Kidney (tissue), 14 donors: ENCODE measurements around the gene RRP1B. TPM values are rescaled to one million over a fixed set of nuclear protein-coding genes. Genes with fewer than 3 reads are reported as not detected.

Experiments used
- DNase-seq, 5 donors: peaks; one replicate each; pipeline ENCODE4 v3.0.0-alpha.2; 2013 to 2020
- FAIRE-seq: peaks from 2 replicates; lab custom pipeline; 2012; peaks lifted over from hg19 to GRCh38; lab: Jason Lieb, UNC
- H3K27ac ChIP-seq, 2 donors: one replicate each; pipeline ENCODE4 v1.7.0; 2013; ENCODE audit warnings: low read depth in 2 of 2, low read length in 2 of 2, inconsistent platforms in 1 of 2
- H3K27me3 ChIP-seq: one replicate; pipeline ENCODE4 v1.7.1; 2013; ENCODE audit warnings: low read length, inconsistent platforms; ENCODE audit not compliant: control insufficient read depth, insufficient read depth
- H3K36me3 ChIP-seq, 3 donors: one replicate each; pipeline versions ENCODE4 v1.7.0 to v1.7.1; 2013; ENCODE audit warnings: low read length in 3 of 3, control low read depth in 1 of 3, inconsistent platforms in 1 of 3; ENCODE audit not compliant: insufficient read depth in 3 of 3, control insufficient read depth in 2 of 3
- H3K4me1 ChIP-seq, 3 donors: one replicate each; pipeline versions ENCODE4 v1.7.0 to v1.7.1; 2013; ENCODE audit warnings: low read length in 3 of 3, inconsistent platforms in 1 of 3, low read depth in 1 of 3; ENCODE audit not compliant: control insufficient read depth in 2 of 3, insufficient read depth in 2 of 3
- H3K4me3 ChIP-seq, 3 donors: one replicate each; pipeline versions ENCODE4 v1.7.0 to v1.8.1; 2013; ENCODE audit warnings: low read length in 3 of 3, control low read depth in 1 of 3, inconsistent platforms in 1 of 3
- H3K9ac ChIP-seq, 3 donors: one replicate each; pipeline versions ENCODE4 v1.7.0 to v1.7.1; 2013; ENCODE audit warnings: low read length in 3 of 3, control low read depth in 1 of 3, inconsistent platforms in 1 of 3
- H3K9me3 ChIP-seq, 3 donors: one replicate each; pipeline versions ENCODE4 v1.7.0 to v1.7.1; 2013; ENCODE audit warnings: low read length in 3 of 3, control low read depth in 1 of 3, inconsistent platforms in 1 of 3; ENCODE audit not compliant: control insufficient read depth in 2 of 3, insufficient read depth in 1 of 3
- CTCF ChIP-seq: IDR thresholded peaks from 3 replicates; pipeline ENCODE4 v1.5.1; 2012; ENCODE audit warnings: mild to moderate bottlenecking, moderate library complexity, borderline replicate concordance; ENCODE audit not compliant: insufficient read depth; ENCODE audit errors: extremely low read depth
- intact Hi-C: fragments of 100-400 bp; cut with DNase I; formaldehyde crosslinking; loops from one replicate; pipeline ENCODE4 v1.11.1; 2022
- polyA plus RNA-seq: library from polyadenylated mRNA; stranded (reverse); fragments of 350-450 nt; fragmentation: Illumina TruSeq; extraction: RNeasy Lipid Tissue Mini Kit (QIAGEN cat#74804); gene quantifications from one replicate; pipeline ENCODE4 v1.2.3, GENCODE V29; 2014; ENCODE audit warnings: low read depth, low replicate concordance; ENCODE audit not compliant: insufficient read depth
- total RNA-seq: library from RNA; stranded (reverse); fragmentation: NEBNext Ultra II Directional; extraction: Animal tissue kit (Norgen Biotek cat#: 25700); gene quantifications from one replicate; pipeline ENCODE4 v1.2.1, GENCODE V29; 2021
- donor health status: control.
- donor health status: control.
- donor health status: control.
- donor health status: control.
- donor health status: control.
- donor health status: DM: yes; HTN: yes; CAD: no.
- donor health status: Normal renal cell carcinoma (clear cell type).

RRP1B gene
- total and polyA plus RNA-seq, 2 donors from 2014 or later: 5.0 to 17.8 TPM

- H3K36me3 ChIP-seq: no peaks in the 10 kb centered on the region
- H3K9me3 ChIP-seq: no peaks in the 10 kb centered on the region
- DNase-seq (no peak), FAIRE-seq (no peak)
- no peak for TF ChIP-seq CTCF
- intact Hi-C loops: no loop called here
- H3K4me3 ChIP-seq: no peak overlapping the region
- no peaks in the 10 kb centered on the region for H3K4me1 ChIP-seq
- H3K27me3 ChIP-seq: no peaks in the 10 kb centered on the region
- H3K27ac ChIP-seq: no peak overlapping the region
- H3K9ac ChIP-seq: no peak overlapping the region
Observed at GRCh38 chr21:43635436-43635835, 23.9 kb upstream of the RRP1B start.

- no peaks in the 10 kb centered on the region for H3K9me3 ChIP-seq
- no peak overlapping the region for H3K9ac ChIP-seq
- no peak for TF ChIP-seq CTCF
- H3K27me3 ChIP-seq: no peaks in the 10 kb centered on the region
- no peak overlapping the region for H3K4me3 ChIP-seq
- no peaks in the 10 kb centered on the region for H3K4me1 ChIP-seq
- no peaks in the 10 kb centered on the region for H3K36me3 ChIP-seq
- intact Hi-C loops: no loop called here
- FAIRE-seq (no peak), DNase-seq (no peak)
- no peak overlapping the region for H3K27ac ChIP-seq
Observed at GRCh38 chr21:43637530-43638158, 21.7 kb upstream of the RRP1B start.

GRCh38 chr21:43639470-43640353, 19.6 kb upstream of the RRP1B start:
- FAIRE-seq: no peak

More at GRCh38 chr21:43639470-43640353, 19.6 kb upstream of the RRP1B start:
- H3K27ac ChIP-seq: no peak overlapping the region
- H3K9ac ChIP-seq: no peak overlapping the region
- no peaks in the 10 kb centered on the region for H3K9me3 ChIP-seq
- no peaks in the 10 kb centered on the region for H3K27me3 ChIP-seq
- TF ChIP-seq CTCF: no peak
- H3K4me3 ChIP-seq: no peak overlapping the region
- no peaks in the 10 kb centered on the region for H3K36me3 ChIP-seq
- no peak for DNase-seq
- H3K4me1 ChIP-seq: no peaks in the 10 kb centered on the region
- intact Hi-C loops: no loop called here
